IPS DF 6.9 (cell line): ENCODE data around the gene DACH2.
"Not testable (repeated sequence)": the region's sequence is repeated elsewhere in the genome, so short reads cannot be mapped to it uniquely, and the experiment has no call there.

Experiments
- DNase-seq: peaks from one replicate; pipeline ENCODE4 v3.0.0-alpha.2; 2013; ENCODE audit warnings: low read depth, low spot score
- H3K27ac ChIP-seq: one replicate; pipeline ENCODE4 v1.5.1; 2013; ENCODE audit warnings: low read length, control low read depth
- H3K27me3 ChIP-seq: 2 replicates; pipeline ENCODE4 v1.6.1; 2013; ENCODE audit warnings: mild to moderate bottlenecking, low read length; ENCODE audit not compliant: control insufficient read depth, insufficient read depth
- H3K36me3 ChIP-seq: 2 replicates; pipeline ENCODE4 v1.6.1; 2013; ENCODE audit warnings: low read length; ENCODE audit not compliant: control insufficient read depth, insufficient read depth
- H3K4me1 ChIP-seq: 2 replicates; pipeline ENCODE4 v1.6.1; 2013; ENCODE audit warnings: low read length; ENCODE audit not compliant: control insufficient read depth, insufficient read depth
- H3K4me3 ChIP-seq: 2 replicates; pipeline ENCODE4 v1.5.1; 2013; ENCODE audit warnings: mild to moderate bottlenecking, low read length
- H3K9me3 ChIP-seq: 2 replicates; pipeline ENCODE4 v1.6.1; 2013; ENCODE audit warnings: low read length, inconsistent platforms; ENCODE audit not compliant: control insufficient read depth, insufficient read depth
- WGBS: extraction: QIAGEN DNeasy Blood & Tissue Kit; methylation state at CpG from one replicate; pipeline ENCODE4 v1.1.7; 2013; ENCODE audit warnings: mixed read lengths, missing lambda C conversion rate; ENCODE audit not compliant: insufficient read length, insufficient coverage; 5-methylcytosine and 5-hydroxymethylcytosine counted together

Gene DACH2

DNA sequence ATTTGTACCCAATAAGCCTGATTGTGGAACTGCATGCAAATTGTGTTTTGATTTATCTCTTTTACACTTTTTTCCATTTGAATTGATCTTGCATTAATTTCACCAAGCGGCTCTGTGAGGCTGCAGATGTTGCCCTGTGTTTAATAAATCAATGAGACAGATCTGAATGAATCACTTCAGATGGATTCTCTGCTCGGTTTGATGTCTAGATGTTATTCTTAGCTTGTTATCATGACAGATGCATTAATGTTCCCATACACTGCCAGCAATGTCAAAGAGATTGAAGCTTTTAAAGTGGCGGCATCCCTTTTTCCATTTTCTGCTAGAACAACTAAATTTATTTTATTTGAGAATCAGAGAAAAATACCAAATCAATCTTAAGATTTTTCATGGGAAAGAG, 6.3 kb downstream of the DACH2 start:
- H3K27me3 ChIP-seq: peaks cover 2% of the 10 kb centered on the region; the same call in 1 of the 2 replicates
- no peak overlapping the region for H3K4me3 ChIP-seq
- WGBS: no CpG with 5 or more reads among the region's 3 CpGs
- no peaks in the 10 kb centered on the region for H3K4me1 ChIP-seq
- H3K27ac ChIP-seq: no peak overlapping the region
- H3K9me3 ChIP-seq: no peaks in the 10 kb centered on the region
- no peak for DNase-seq
- no peaks in the 10 kb centered on the region for H3K36me3 ChIP-seq

DNA sequence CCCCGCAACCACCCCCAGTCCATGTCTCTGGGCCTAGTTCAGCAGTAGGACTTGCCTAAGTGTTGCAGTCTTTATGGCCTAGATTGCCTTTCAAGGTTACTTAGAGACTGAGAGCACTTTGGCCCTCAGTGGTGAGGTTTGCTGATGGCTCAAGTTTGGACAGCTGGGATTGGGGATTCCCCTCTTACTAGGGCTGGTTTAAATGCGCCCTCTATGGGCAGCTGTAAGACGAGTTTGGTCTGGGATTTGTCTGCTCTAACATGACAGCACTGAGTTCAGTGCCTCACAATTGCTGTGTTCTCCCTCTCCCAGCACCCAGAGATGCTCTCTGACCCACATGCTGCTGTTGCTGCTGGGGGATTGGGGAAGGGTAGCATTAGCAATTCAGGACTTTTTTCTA, 23.1 kb downstream of the DACH2 start:
- no peaks in the 10 kb centered on the region; the same call in 1 of the 2 replicates for H3K4me1 ChIP-seq
- H3K9me3 ChIP-seq: no peaks in the 10 kb centered on the region
- H3K27ac ChIP-seq: no peak overlapping the region
- H3K27me3 ChIP-seq: no peaks in the 10 kb centered on the region
- no peaks in the 10 kb centered on the region for H3K36me3 ChIP-seq
- no peak for DNase-seq
- WGBS: no CpG with 5 or more reads among the region's 3 CpGs
- no peak overlapping the region for H3K4me3 ChIP-seq

DNA sequence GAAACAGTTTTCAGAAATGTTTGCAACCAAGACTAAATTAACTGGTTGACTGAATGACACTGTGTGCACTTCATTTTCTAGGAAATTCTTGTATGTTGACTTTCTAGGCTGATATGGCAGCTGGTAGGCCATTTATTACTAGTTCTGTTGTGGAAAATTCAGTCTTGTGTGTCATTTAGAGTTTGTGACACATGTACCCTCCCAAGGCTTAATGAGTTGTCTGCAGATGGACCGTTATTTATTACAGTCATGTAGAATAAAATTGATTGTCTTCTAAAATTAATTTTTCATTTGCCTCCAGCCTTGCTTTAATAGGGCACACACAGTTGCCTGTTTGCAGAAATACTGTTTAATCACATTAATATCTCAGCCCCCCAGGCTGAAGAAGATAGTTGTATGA, 30.7 kb downstream of the DACH2 start:
- WGBS: no CpG with 5 or more reads among the region's 1 CpG
- H3K4me1 ChIP-seq: no peaks in the 10 kb centered on the region
- no peak for DNase-seq
- H3K27me3 ChIP-seq: no peaks in the 10 kb centered on the region
- no peak overlapping the region for H3K4me3 ChIP-seq
- no peaks in the 10 kb centered on the region for H3K36me3 ChIP-seq
- H3K9me3 ChIP-seq: no peaks in the 10 kb centered on the region
- no peak overlapping the region for H3K27ac ChIP-seq

DNA sequence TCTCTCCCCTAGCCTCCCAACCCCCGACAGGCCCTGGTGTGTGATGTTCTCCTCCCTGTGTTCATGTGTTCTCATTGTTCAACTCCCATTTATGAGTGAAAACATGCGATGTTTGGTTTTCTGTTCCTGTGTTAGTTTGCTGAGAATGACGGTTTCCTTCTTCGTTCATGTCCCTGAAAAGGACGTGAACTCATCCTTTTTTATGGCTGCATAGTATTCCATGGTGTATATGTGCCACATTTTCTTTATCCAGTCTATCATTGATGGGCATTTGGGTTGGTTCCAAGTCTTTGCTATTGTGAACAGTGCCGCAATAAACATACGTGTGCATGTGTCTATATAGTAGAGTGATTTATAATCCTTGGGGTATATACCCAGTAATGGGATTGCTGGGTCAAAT, 33.1 kb downstream of the DACH2 start:
- not testable (repeated sequence) for H3K4me1 ChIP-seq, H3K27me3 ChIP-seq, H3K9me3 ChIP-seq, H3K36me3 ChIP-seq, H3K4me3 ChIP-seq, DNase-seq, H3K27ac ChIP-seq
- no CpG with 5 or more reads among the region's 7 CpGs for WGBS

DNA sequence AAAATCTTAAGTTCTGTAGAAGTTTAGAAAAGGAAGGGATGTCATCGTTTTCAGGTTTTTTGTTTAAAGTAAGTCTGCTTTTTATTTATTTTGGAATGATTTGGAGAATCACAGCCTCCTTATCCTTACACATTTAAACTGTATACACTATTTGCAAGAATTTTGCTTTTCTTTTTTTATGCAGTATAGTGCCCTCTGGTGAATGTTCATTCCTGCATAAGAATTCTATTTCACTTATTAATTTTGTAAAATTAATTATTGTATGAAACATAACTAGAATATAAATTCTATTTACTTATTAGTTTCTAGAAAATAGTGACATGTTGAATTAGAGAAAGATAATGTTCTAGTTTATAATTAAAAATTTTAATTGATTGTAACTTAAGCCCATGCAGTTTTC, 44.6 kb downstream of the DACH2 start:
- Histone ChIP-seq H3K36me3 (no peaks in the 10 kb centered on the region), H3K27me3 (no peaks in the 10 kb centered on the region), H3K4me3 (no peak overlapping the region), H3K4me1 (no peaks in the 10 kb centered on the region), H3K9me3 (no peaks in the 10 kb centered on the region), H3K27ac (no peak overlapping the region)
- no CpG with 5 or more reads among the region's 1 CpG for WGBS
- DNase-seq: no peak

DNA sequence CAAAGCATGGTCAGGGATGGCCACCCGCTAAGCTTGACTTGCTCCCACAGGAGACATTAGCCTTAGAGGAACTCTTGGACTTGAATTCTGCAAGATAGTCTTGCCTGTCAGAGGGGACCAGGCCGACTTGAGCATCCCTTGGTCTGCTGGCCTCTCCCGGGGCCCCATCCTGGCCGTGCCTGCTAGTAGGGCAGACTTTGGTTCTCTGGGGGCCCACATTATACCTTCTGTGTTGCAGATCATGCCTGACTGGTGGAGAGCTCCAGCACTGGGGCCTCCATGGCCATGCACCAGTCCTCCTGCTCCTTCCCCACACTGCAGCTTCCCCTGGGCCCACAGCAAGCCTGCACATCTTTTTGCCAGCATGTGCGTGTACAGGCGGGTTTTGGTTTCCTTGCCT, 46.5 kb downstream of the DACH2 start:
- H3K27me3 ChIP-seq: no peaks in the 10 kb centered on the region
- no peak for DNase-seq
- no peaks in the 10 kb centered on the region for H3K36me3 ChIP-seq
- no peaks in the 10 kb centered on the region for H3K4me1 ChIP-seq
- no peak overlapping the region for H3K4me3 ChIP-seq
- no peak overlapping the region for H3K27ac ChIP-seq
- no CpG with 5 or more reads among the region's 6 CpGs for whole genome bisulfite sequencing
- no peaks in the 10 kb centered on the region for H3K9me3 ChIP-seq

DNA sequence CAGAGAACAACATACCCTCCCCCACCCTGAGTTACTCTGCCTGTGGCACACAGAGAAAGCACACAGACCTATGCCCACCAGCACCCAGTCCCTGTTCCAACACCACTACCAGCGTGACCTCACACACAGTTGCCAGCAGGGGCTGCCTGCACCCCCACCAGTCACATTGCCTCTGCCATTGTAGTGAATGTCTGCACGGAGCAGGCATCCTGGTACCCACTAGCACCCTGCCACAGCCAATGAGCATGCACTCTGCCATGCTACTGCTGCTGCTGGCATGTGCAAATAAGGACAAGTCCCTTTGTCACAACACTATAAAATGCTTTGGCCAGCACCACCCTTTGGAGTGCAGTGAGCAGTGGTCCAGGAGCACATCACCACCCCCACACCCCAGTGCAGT, 47.1 kb downstream of the DACH2 start:
- no CpG with 5 or more reads among the region's 2 CpGs for WGBS
- no peaks in the 10 kb centered on the region for H3K27me3 ChIP-seq
- H3K36me3 ChIP-seq: no peaks in the 10 kb centered on the region
- H3K27ac ChIP-seq: no peak overlapping the region
- no peak overlapping the region for H3K4me3 ChIP-seq
- no peak for DNase-seq
- no peaks in the 10 kb centered on the region for H3K9me3 ChIP-seq
- no peaks in the 10 kb centered on the region for H3K4me1 ChIP-seq

DNA sequence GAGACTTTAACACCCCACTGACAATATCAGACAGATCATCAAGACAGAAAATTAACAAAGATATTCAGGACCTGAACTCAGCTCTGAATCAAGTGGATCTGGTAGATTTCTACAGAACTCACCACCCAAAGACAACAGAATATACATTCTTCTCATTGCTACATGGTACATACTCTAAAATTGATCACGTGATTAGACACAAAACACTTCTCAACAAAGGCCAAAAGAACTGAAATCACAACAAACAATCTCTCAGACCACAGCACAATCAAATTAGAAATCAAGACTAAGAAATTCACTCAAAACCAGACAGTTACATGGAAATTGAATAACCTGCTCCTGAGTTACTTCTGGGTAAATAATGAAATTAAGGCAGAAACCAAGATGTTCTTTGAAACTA, 49.6 kb downstream of the DACH2 start:
- Histone ChIP-seq H3K9me3 (no peaks in the 10 kb centered on the region), H3K27ac (no peak overlapping the region), H3K4me3 (no peak overlapping the region), H3K27me3 (no peaks in the 10 kb centered on the region), H3K36me3 (no peaks in the 10 kb centered on the region), H3K4me1 (no peaks in the 10 kb centered on the region)
- WGBS: no CpG with 5 or more reads among the region's 1 CpG
- DNase-seq: no peak

DNA sequence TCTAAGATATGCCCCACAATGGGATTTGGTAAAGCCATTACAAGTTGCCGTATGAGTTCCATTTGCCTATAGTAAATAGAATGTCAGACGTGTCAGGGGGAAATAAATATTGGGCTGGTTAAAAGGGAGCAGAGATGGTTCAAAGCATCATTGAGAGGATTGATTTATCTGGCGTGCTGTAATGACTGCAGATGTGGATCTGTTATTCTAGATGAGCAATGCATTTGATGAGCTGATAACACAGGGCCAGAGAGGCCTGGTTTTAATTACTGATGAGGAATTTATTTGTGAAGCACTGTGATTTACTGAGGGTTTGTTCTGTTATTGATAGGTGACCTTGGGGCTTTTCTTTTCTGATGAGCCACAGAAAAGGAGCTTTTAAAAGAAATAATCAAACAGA, 62.5 kb downstream of the DACH2 start:
- Histone ChIP-seq H3K4me1 (no peaks in the 10 kb centered on the region), H3K36me3 (no peaks in the 10 kb centered on the region), H3K27me3 (no peaks in the 10 kb centered on the region), H3K27ac (no peak overlapping the region), H3K4me3 (no peak overlapping the region), H3K9me3 (no peaks in the 10 kb centered on the region)
- DNase-seq: no peak
- WGBS: no CpG with 5 or more reads among the region's 3 CpGs

DNA sequence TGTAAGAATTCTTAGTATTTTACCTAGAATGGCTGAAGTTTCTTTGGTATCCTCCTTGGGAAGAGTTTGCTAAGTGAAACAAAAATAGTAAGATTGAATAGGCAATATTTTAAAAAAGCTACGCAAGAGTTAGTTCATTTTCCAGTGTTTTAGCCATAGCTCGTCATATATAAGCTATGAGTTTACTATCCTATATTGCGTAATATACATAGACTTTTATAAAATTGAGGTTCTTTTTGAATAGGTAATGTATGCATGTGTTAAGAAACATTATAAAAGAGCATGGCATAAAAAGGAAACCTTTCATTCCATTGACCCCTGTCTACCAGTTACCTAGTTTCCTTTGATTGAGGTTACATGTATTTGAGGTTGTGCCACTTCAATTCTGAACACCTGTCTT, 67.0 kb downstream of the DACH2 start:
- no peak overlapping the region for H3K27ac ChIP-seq
- no peak overlapping the region for H3K4me3 ChIP-seq
- no peaks in the 10 kb centered on the region for H3K4me1 ChIP-seq
- H3K27me3 ChIP-seq: no peaks in the 10 kb centered on the region
- DNase-seq: no peak
- no peaks in the 10 kb centered on the region for H3K9me3 ChIP-seq
- no CpG with 5 or more reads among the region's 3 CpGs for WGBS
- H3K36me3 ChIP-seq: no peaks in the 10 kb centered on the region

DNA sequence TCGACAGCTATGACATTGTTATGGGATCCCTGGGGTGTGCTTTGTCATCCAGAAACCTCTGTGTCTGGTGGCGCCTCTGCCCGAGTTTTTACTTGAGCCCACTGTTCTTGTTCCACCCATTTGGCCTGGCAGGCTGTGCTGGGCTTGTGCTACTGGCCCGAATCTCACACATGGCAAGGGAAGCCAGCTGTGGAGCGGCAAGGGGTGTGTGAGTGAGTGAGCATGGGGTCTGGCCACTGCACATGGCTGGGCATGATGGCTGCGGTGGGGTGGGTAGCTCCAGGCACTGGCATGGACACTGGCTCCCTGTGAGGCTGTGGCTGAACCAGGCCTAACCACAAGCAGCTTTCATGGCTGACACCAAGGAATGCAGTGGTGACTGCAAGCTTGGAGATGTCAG, 89.2 kb downstream of the DACH2 start:
- no CpG with 5 or more reads among the region's 6 CpGs for WGBS
- Histone ChIP-seq H3K4me1 (no peaks in the 10 kb centered on the region; the same call in 1 of the 2 replicates), H3K27me3 (no peaks in the 10 kb centered on the region), H3K36me3 (no peaks in the 10 kb centered on the region), H3K4me3 (no peak overlapping the region), H3K9me3 (no peaks in the 10 kb centered on the region), H3K27ac (no peak overlapping the region)
- no peak for DNase-seq
